Activated CD4-positive, alpha-beta memory T cell treated with anti-CD3 and anti-CD28 coated beads for 36 hours (primary cell): Measurements from ENCODE around the gene C3orf22. TPM values are rescaled to one million over a fixed set of nuclear protein-coding genes. Genes with fewer than 3 reads are reported as not detected.
"Not testable (repeated sequence)": the region's sequence is repeated elsewhere in the genome, so short reads cannot be mapped to it uniquely, and the experiment has no call there.

ENCODE experiments used
- CTCF ChIA-PET: fragments of 350-600 bp; sonication (Branson Sonifier 250); formaldehyde crosslinking; loops from one replicate; lab custom pipeline; 2021; ENCODE audit warnings: antibody characterized with exemption, inconsistent platforms; lab: Charles Lee
- POLR2A ChIA-PET: fragments of 350-600 bp; sonication (Branson Sonifier 250); formaldehyde crosslinking; loops from one replicate; lab custom pipeline; 2021; ENCODE audit warnings: antibody characterized with exemption; lab: Charles Lee
- DNase-seq: peaks from one replicate; pipeline ENCODE4 v3.0.0-alpha.2; 2020
- H3K27ac Mint-ChIP-seq: one replicate; pipeline ENCODE4 v1.8.0; 2021; ENCODE audit warnings: mixed read lengths
- H3K27me3 Mint-ChIP-seq: one replicate; pipeline ENCODE4 v1.8.0; 2021; ENCODE audit warnings: mixed read lengths
- H3K36me3 Mint-ChIP-seq: one replicate; pipeline ENCODE4 v1.8.0; 2021; ENCODE audit warnings: mixed read lengths
- H3K4me1 Mint-ChIP-seq: one replicate; pipeline ENCODE4 v1.8.0; 2021; ENCODE audit warnings: low read depth, mixed read lengths
- H3K4me3 Mint-ChIP-seq: one replicate; pipeline ENCODE4 v1.8.0; 2021; ENCODE audit warnings: mild to moderate bottlenecking, mixed read lengths
- H3K9me3 Mint-ChIP-seq: one replicate; pipeline ENCODE4 v1.8.0; 2021; ENCODE audit warnings: mixed read lengths
- intact Hi-C: fragments of 100-400 bp; cut with micrococcal nuclease; formaldehyde crosslinking; loops from one replicate; pipeline ENCODE4 v1.15.1; 2023
- total RNA-seq, 2 experiments: library from RNA; stranded (reverse); gene quantifications; one replicate each; pipeline ENCODE4 v1.2.3, GENCODE V29; 2021

C3orf22 gene
- total RNA-seq: not detected

GRCh38 chr3:126558336-126559071 is at the start of gene C3orf22:
C3orf22 (minus strand) TSS chr3:126558932; CDS start chr3:126553390, 5,542 bp downstream.
- H3K27me3 Mint-ChIP-seq: peaks cover 2% of the 10 kb centered on the region
- POLR2A ChIA-PET: no interaction called here

GRCh38 chr3:126607214-126607908 is 48.6 kb upstream of the C3orf22 start:
- intact Hi-C loops: no loop called here
- Mint-ChIP-seq H3K4me1 (peaks cover 3% of the 10 kb centered on the region), H3K9me3 (no peaks in the 10 kb centered on the region), H3K4me3 (no peak overlapping the region), H3K27me3 (peaks cover 5% of the 10 kb centered on the region), H3K36me3 (no peaks in the 10 kb centered on the region), H3K27ac (no peak overlapping the region)
- POLR2A ChIA-PET: no interaction called here
- DNase-seq: peak; percentile 24
- CTCF ChIA-PET: interaction anchor here (1.2 to 1.3 kb wide), 2 partner anchors 11 to 85 kb away, joined by 3 to 6 read pairs; no protein-coding TSS in a partner anchor

More at GRCh38 chr3:126558336-126559071, at the start of gene C3orf22:
- H3K4me3 Mint-ChIP-seq: no peak within 1 kb of the TSS
- intact Hi-C loops: no loop called here
- no peaks in the 10 kb centered on the region for H3K36me3 Mint-ChIP-seq
- H3K27ac Mint-ChIP-seq: no peak within 1 kb of the TSS
- CTCF ChIA-PET: no interaction called here
- peak; percentile 4 for DNase-seq
- peaks cover 13% of the 10 kb centered on the region for H3K9me3 Mint-ChIP-seq
- H3K4me1 Mint-ChIP-seq: no peaks in the 10 kb centered on the region

- CTCF ChIA-PET: no interaction called here
- no peak overlapping the region for H3K4me3 Mint-ChIP-seq
Measured at GRCh38 chr3:126606001-126606400, 47.3 kb upstream of the C3orf22 start.

GRCh38 chr3:126604691-126605090 is 46.0 kb upstream of the C3orf22 start:
- no peak for DNase-seq
- Mint-ChIP-seq H3K4me3 (no peak overlapping the region), H3K27me3 (peaks cover 9% of the 10 kb centered on the region), H3K4me1 (peaks cover 3% of the 10 kb centered on the region), H3K27ac (no peak overlapping the region), H3K9me3 (no peaks in the 10 kb centered on the region), H3K36me3 (no peaks in the 10 kb centered on the region)
- POLR2A ChIA-PET: no interaction called here
- intact Hi-C loops: no loop called here
- CTCF ChIA-PET: no interaction called here

More at GRCh38 chr3:126606001-126606400, 47.3 kb upstream of the C3orf22 start:
- no peak for DNase-seq
- Mint-ChIP-seq H3K9me3 (no peaks in the 10 kb centered on the region), H3K4me1 (peaks cover 3% of the 10 kb centered on the region), H3K36me3 (no peaks in the 10 kb centered on the region), H3K27me3 (peaks cover 9% of the 10 kb centered on the region), H3K27ac (no peak overlapping the region)
- intact Hi-C loops: no loop called here
- POLR2A ChIA-PET: no interaction called here

GRCh38 chr3:126599101-126599500 is 40.4 kb upstream of the C3orf22 start:
- no peaks in the 10 kb centered on the region for H3K4me1 Mint-ChIP-seq
- peaks cover 10% of the 10 kb centered on the region for H3K27me3 Mint-ChIP-seq
- H3K9me3 Mint-ChIP-seq: peaks cover 3% of the 10 kb centered on the region
- DNase-seq: no peak
- no peak overlapping the region for H3K27ac Mint-ChIP-seq
- no peaks in the 10 kb centered on the region for H3K36me3 Mint-ChIP-seq
- ChIA-PET CTCF (no interaction called here), POLR2A (no interaction called here)
- intact Hi-C loops: no loop called here
- H3K4me3 Mint-ChIP-seq: no peak overlapping the region

GRCh38 chr3:126595479-126595878 is 36.7 kb upstream of the C3orf22 start:
- H3K36me3 Mint-ChIP-seq, H3K4me1 Mint-ChIP-seq, CTCF ChIA-PET, intact Hi-C loops, DNase-seq, H3K27ac Mint-ChIP-seq, H3K9me3 Mint-ChIP-seq, POLR2A ChIA-PET, H3K4me3 Mint-ChIP-seq, H3K27me3 Mint-ChIP-seq: not testable (repeated sequence)

GRCh38 chr3:126591515-126591914 is 32.8 kb upstream of the C3orf22 start:
- CTCF ChIA-PET, H3K36me3 Mint-ChIP-seq, H3K4me3 Mint-ChIP-seq, H3K4me1 Mint-ChIP-seq, DNase-seq, H3K9me3 Mint-ChIP-seq, H3K27ac Mint-ChIP-seq, POLR2A ChIA-PET, intact Hi-C loops: not testable (repeated sequence)
- peaks cover 15% of the 10 kb centered on the region for H3K27me3 Mint-ChIP-seq

GRCh38 chr3:126582311-126582710 is 23.6 kb upstream of the C3orf22 start:
- H3K36me3 Mint-ChIP-seq: no peaks in the 10 kb centered on the region
- H3K9me3 Mint-ChIP-seq: no peaks in the 10 kb centered on the region
- no peaks in the 10 kb centered on the region for H3K4me1 Mint-ChIP-seq
- peaks cover 12% of the 10 kb centered on the region for H3K27me3 Mint-ChIP-seq
- no peak overlapping the region for H3K27ac Mint-ChIP-seq
- intact Hi-C loops: no loop called here
- POLR2A ChIA-PET: no interaction called here
- DNase-seq: no peak
- H3K4me3 Mint-ChIP-seq: no peak overlapping the region
- CTCF ChIA-PET: no interaction called here

- ChIA-PET CTCF (no interaction called here), POLR2A (no interaction called here)
- no peak for DNase-seq
- Mint-ChIP-seq H3K36me3 (no peaks in the 10 kb centered on the region), H3K27me3 (peaks cover 15% of the 10 kb centered on the region), H3K27ac (no peak overlapping the region), H3K4me3 (no peak overlapping the region), H3K9me3 (no peaks in the 10 kb centered on the region), H3K4me1 (no peaks in the 10 kb centered on the region)
- intact Hi-C loops: no loop called here
Measured at GRCh38 chr3:126581569-126581968, 22.8 kb upstream of the C3orf22 start.

- H3K27me3 Mint-ChIP-seq: peaks cover 16% of the 10 kb centered on the region
- ChIA-PET CTCF (no interaction called here), POLR2A (no interaction called here)
- H3K27ac Mint-ChIP-seq: no peak overlapping the region
- no peaks in the 10 kb centered on the region for H3K4me1 Mint-ChIP-seq
- no peak overlapping the region for H3K4me3 Mint-ChIP-seq
- no peaks in the 10 kb centered on the region for H3K36me3 Mint-ChIP-seq
- intact Hi-C loops: no loop called here
- DNase-seq: no peak
- H3K9me3 Mint-ChIP-seq: no peaks in the 10 kb centered on the region
Measured at GRCh38 chr3:126580746-126581145, 22.0 kb upstream of the C3orf22 start.

- no peaks in the 10 kb centered on the region for H3K36me3 Mint-ChIP-seq
- ChIA-PET POLR2A (no interaction called here), CTCF (no interaction called here)
- no peak overlapping the region for H3K27ac Mint-ChIP-seq
- no peaks in the 10 kb centered on the region for H3K9me3 Mint-ChIP-seq
- DNase-seq: no peak
- H3K27me3 Mint-ChIP-seq: peaks cover 16% of the 10 kb centered on the region
- intact Hi-C loops: no loop called here
- no peaks in the 10 kb centered on the region for H3K4me1 Mint-ChIP-seq
- H3K4me3 Mint-ChIP-seq: no peak overlapping the region
Measured at GRCh38 chr3:126578702-126579101, 20.0 kb upstream of the C3orf22 start.

- intact Hi-C loops: no loop called here
- CTCF ChIA-PET: no interaction called here
- POLR2A ChIA-PET: no interaction called here
Measured at GRCh38 chr3:126577261-126577660, 18.5 kb upstream of the C3orf22 start.

More at GRCh38 chr3:126577261-126577660, 18.5 kb upstream of the C3orf22 start:
- DNase-seq: no peak
- Mint-ChIP-seq H3K27me3 (peaks cover 16% of the 10 kb centered on the region), H3K9me3 (no peaks in the 10 kb centered on the region), H3K4me3 (no peak overlapping the region), H3K4me1 (no peaks in the 10 kb centered on the region), H3K27ac (no peak overlapping the region), H3K36me3 (no peaks in the 10 kb centered on the region)
